Transverse colon (tissue), 4 donors: ENCODE measurements around the gene OCA2. TPM values are rescaled to one million over a fixed set of nuclear protein-coding genes. Genes with fewer than 3 reads are reported as not detected.
"Not testable (repeated sequence)": the region's sequence is repeated elsewhere in the genome, so short reads cannot be mapped to it uniquely, and the experiment has no call there.

Source experiments
- DNase-seq: peaks from one replicate; pipeline ENCODE4 v3.0.0-alpha.2; 2019
- H3K27ac ChIP-seq, 4 donors: fragments of 200-600 bp; sonication (generic); 2 replicates each; pipeline ENCODE4 v1.5.1; 2016 to 2018; ENCODE audit warnings: inconsistent platforms in 4 of 4
- H3K27me3 ChIP-seq: fragments of 200-600 bp; sonication (generic); 2 replicates; pipeline ENCODE4 v1.5.1; 2017; ENCODE audit warnings: inconsistent platforms
- H3K36me3 ChIP-seq, 4 donors: fragments of 200-600 bp; sonication (generic); 2 replicates each; pipeline ENCODE4 v1.5.1; 2017 to 2019; ENCODE audit warnings: inconsistent platforms in 4 of 4
- H3K4me1 ChIP-seq, 4 donors: fragments of 200-600 bp; sonication (generic); 2 replicates each; pipeline ENCODE4 v1.5.1; 2017 to 2020; ENCODE audit warnings: inconsistent platforms in 4 of 4
- H3K4me3 ChIP-seq, 4 donors: fragments of 200-600 bp; sonication (generic); 1 replicate in 1 of 4; 2 replicates in 3 of 4; pipeline versions ENCODE4 v1.5.1 to v1.6.1; 2017 to 2019; ENCODE audit warnings: inconsistent platforms in 4 of 4
- H3K9me3 ChIP-seq, 2 donors: fragments of 200-600 bp; sonication (generic); 2 replicates each; pipeline ENCODE4 v1.5.1; 2017 to 2019; ENCODE audit warnings: inconsistent platforms in 2 of 2
- CTCF ChIP-seq, 5 experiments: fragments of 200-600 bp in 3 of 5; fragments of 450-650 bp in 2 of 5; sonication (generic) in 3 of 5; IDR thresholded peaks; 1 replicate in 2 of 5; 2 replicates in 3 of 5; pipeline ENCODE4 v1.5.1; 2016 to 2017; ENCODE audit warnings: antibody characterized with exemption in 5 of 5, inconsistent platforms in 3 of 5, mild to moderate bottlenecking in 2 of 5, moderate library complexity in 1 of 5
- EP300 ChIP-seq: sonication (generic); formaldehyde crosslinking; IDR thresholded peaks from one replicate; pipeline ENCODE4 v1.6.1; 2017; ENCODE audit warnings: antibody characterized with exemption, low read depth
- POLR2A ChIP-seq: fragments of 450-650 bp; IDR thresholded peaks from one replicate; pipeline ENCODE4 v1.6.1; 2016; ENCODE audit warnings: antibody characterized with exemption, mild to moderate bottlenecking, moderate library complexity
- POLR2AphosphoS5 ChIP-seq, 3 donors: sonication (generic); formaldehyde crosslinking; IDR thresholded peaks; one replicate each; pipeline ENCODE4 v1.6.1; 2016; ENCODE audit warnings: antibody characterized with exemption in 3 of 3
- WGBS, 2 donors: methylation state at CpG; one replicate each; pipeline ENCODE4 v1.1.5; 2018; ENCODE audit warnings: low coverage in 1 of 2; 5-methylcytosine and 5-hydroxymethylcytosine counted together
- in situ Hi-C, 4 donors: fragments of 200-750 bp; cut with MboI; loops; one replicate each; pipeline versions ENCODE4 v1.15.0 to v1.15.1; 2017; ENCODE audit warnings: low sequenced_read_pairs in 3 of 4, low pct_ligation_motif_present in 1 of 4, low pct_unique_long_range_greater_than_20kb in 1 of 4
- intact Hi-C: fragments of 100-400 bp; cut with DNase I; formaldehyde crosslinking; loops from one replicate; pipeline ENCODE4 v1.15.1; 2023; ENCODE audit warnings: low total_unique reads
- total RNA-seq, 4 donors: library from RNA; depleted of rRNA; stranded (reverse); fragments of >200 nt; gene quantifications; one replicate each; pipeline ENCODE4 v1.1.0, GENCODE V29; 2016

The OCA2 gene
- total RNA-seq, result 1 to 10 TPM in 2 of 4 donors, not detected in 2; 1.4 to 1.9 TPM

- intact Hi-C loops, result no loop called here
- peak; percentile 43 for DNase-seq
- no peak for TF ChIP-seq POLR2AphosphoS5 (IDR thresholded peaks at IDR 0.05)
- no peak for TF ChIP-seq EP300
- TF ChIP-seq CTCF (IDR thresholded peaks at IDR 0.05), result no peak
- TF ChIP-seq POLR2A, result no peak
- Histone ChIP-seq H3K4me1 (peaks cover 11 to 46% (median 40%) of the 10 kb centered on the region in 4 donors), H3K27me3 (peaks cover 74% of the 10 kb centered on the region), H3K27ac (no peak within 1 kb of the TSS), H3K9me3 (no peaks in the 10 kb centered on the region), H3K4me3 (peak within 1 kb of the TSS in 1 of 4 donors; percentile 11), H3K36me3 (no peaks in the 10 kb centered on the region)
- in situ Hi-C loops, result no loop called here
- 9% methylated on average over 39 of the region's 52 CpGs; no CpG with 5 or more reads in 1 of the 2 donors for WGBS, 2 donors
These were observed at the start of gene OCA2 for GRCh38 chr15:28098766-28099554. Gene OCA2, minus strand, starts transcription at chr15:28099315. Its CDS starts 17,441 bp downstream, at chr15:28081874.

GRCh38 chr15:28147801-28148200, 48.7 kb upstream of the OCA2 start:
- Histone ChIP-seq H3K9me3 (peaks cover 0 to 8% of the 10 kb centered on the region in 2 donors), H3K27me3 (no peaks in the 10 kb centered on the region), H3K4me1 (no peaks in the 10 kb centered on the region), H3K4me3 (no peak overlapping the region), H3K36me3 (peaks cover 0 to 47% (median 15%) of the 10 kb centered on the region in 4 donors), H3K27ac (no peak overlapping the region)
- no peak for TF ChIP-seq POLR2A
- no peak for TF ChIP-seq EP300
- TF ChIP-seq CTCF (IDR thresholded peaks at IDR 0.05), result no peak
- TF ChIP-seq POLR2AphosphoS5 (IDR thresholded peaks at IDR 0.05), result no peak
- in situ Hi-C loops (no loop called here), intact Hi-C loops (no loop called here)
- no peak for DNase-seq
- 88% methylated on average over 3 of the region's 3 CpGs; no CpG with 5 or more reads in 1 of the 2 donors for WGBS, 2 donors

GRCh38 chr15:28145419-28145818, 46.3 kb upstream of the OCA2 start:
- WGBS, 2 donors, result 85% methylated on average over 4 of the region's 4 CpGs; no CpG with 5 or more reads in 1 of the 2 donors
- in situ Hi-C loops, intact Hi-C loops, H3K4me3 ChIP-seq, H3K27ac ChIP-seq, H3K9me3 ChIP-seq, H3K27me3 ChIP-seq, DNase-seq, H3K4me1 ChIP-seq: not testable (repeated sequence)
- H3K36me3 ChIP-seq, result peaks cover 0 to 45% (median 20%) of the 10 kb centered on the region in 4 donors

GRCh38 chr15:28140062-28140461, 40.9 kb upstream of the OCA2 start:
- no peaks in the 10 kb centered on the region for H3K4me1 ChIP-seq
- DNase-seq, result no peak
- H3K9me3 ChIP-seq, result no peaks in the 10 kb centered on the region
- no peaks in the 10 kb centered on the region for H3K27me3 ChIP-seq
- H3K27ac ChIP-seq, result no peak overlapping the region
- WGBS, 2 donors, result 96 to 98% methylated on average over 6 of the region's 6 CpGs
- intact Hi-C loops (no loop called here), in situ Hi-C loops (no loop called here)
- peaks cover 0 to 46% (median 17%) of the 10 kb centered on the region in 4 donors for H3K36me3 ChIP-seq
- H3K4me3 ChIP-seq, result no peak overlapping the region
- TF ChIP-seq CTCF (IDR thresholded peaks at IDR 0.05) (no peak), POLR2A (no peak), EP300 (no peak), POLR2AphosphoS5 (IDR thresholded peaks at IDR 0.05) (no peak)

GRCh38 chr15:28137408-28138039, 38.4 kb upstream of the OCA2 start:
- H3K9me3 ChIP-seq, H3K27ac ChIP-seq, H3K4me1 ChIP-seq, H3K27me3 ChIP-seq, DNase-seq, in situ Hi-C loops, H3K4me3 ChIP-seq, intact Hi-C loops: not testable (repeated sequence)
- WGBS, 2 donors, result 84 to 86% methylated on average over 8 to 9 of the region's 9 CpGs
- peaks cover 0 to 26% (median 10%) of the 10 kb centered on the region in 4 donors for H3K36me3 ChIP-seq

GRCh38 chr15:28136236-28136904, 37.3 kb upstream of the OCA2 start:
- H3K4me3 ChIP-seq, H3K9me3 ChIP-seq, H3K27ac ChIP-seq, H3K27me3 ChIP-seq, DNase-seq, intact Hi-C loops, H3K4me1 ChIP-seq, in situ Hi-C loops: not testable (repeated sequence)
- WGBS, 2 donors, result 50 to 72% methylated on average over 2 to 6 of the region's 6 CpGs
- H3K36me3 ChIP-seq, result peaks cover 0 to 31% (median 11%) of the 10 kb centered on the region in 4 donors
